Measurements from ENCODE around the gene IL18RAP.

The IL18RAP gene

DNA sequence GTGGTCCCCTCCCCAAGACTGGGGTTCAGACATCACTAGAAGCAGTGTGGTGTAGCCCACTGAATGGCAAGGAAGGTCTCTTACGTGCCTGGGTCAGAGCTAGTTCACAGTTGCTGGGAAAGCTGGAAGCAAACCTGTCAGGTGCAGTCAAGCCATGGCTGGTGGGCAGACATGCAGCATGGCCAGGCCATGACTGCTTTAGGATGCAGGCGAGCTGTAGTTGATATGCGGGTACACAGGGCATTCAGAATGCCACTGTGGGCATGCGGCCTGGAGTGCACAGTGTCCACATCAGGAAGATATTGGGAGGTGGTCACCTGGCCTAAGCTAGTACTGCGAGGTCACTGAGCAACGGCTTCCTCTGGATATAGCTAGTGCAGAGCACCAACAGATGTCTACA, 38.2 kb downstream of the IL18RAP start:
- DNase-seq: no peak

DNA sequence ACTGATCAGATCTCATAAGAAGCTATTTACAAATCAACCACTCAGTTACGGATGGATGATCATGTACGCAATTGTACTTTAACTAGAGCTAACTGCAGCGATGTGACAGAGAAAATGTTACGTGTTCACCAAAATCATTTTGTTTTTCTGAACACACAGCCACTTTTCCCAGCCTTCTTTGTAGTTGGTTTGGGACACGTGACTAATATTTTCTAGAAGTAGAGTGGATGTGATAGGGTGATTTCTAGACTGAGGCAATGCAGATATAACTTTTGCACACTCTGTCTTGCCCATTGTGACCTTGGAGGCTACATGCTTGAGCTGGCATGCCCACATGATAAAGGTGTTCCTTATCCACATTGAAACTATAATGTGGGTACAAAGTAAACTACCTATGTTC, 40.2 kb downstream of the IL18RAP start:
- DNase-seq: no peak

DNA sequence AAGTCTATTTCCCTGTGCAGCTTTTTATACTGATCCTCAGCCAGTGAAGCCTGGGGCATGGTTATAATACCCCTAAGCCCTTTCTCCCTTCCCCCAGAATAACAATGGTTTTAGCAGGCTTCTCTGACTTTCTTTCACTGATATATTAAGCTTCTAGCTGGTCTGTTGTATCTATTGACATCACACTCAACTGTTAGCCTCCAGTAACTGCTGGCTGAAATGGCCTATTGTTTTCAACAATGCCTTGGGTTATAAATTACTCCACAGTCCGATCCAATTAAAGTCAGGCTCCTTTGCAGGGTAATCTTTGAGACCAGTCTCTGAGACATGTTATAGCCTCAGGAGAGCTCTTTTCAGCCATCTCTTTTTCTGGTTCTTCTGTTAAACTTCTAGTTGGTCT, 47.2 kb downstream of the IL18RAP start:
- DNase-seq: no peak

DNA sequence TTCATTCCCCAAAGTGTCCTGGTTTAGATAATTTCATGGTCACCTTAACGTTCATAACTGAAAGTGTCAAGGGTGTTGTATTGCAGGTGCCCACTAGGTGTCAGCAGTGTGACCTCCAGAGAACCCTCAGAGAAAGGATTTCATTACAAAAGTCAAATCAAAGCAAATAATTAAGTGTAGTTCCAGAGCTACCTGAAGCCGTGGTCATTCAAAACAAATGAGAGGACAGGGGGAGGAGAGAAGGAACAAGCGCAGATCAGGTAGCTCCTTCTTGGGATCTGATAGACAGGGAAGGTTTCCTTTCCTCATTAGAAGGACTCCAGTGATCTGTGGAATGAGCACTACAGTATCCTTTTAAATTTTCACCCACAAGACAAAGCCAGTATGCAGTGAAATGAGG, 50.1 kb downstream of the IL18RAP start, which contains the start of gene SLC9A4:
SLC9A4 (plus strand) TSS at position 207 of the 400 bp plus-strand sequence. CDS start 534 bp downstream, outside the sequence.
- DNase-seq: peak; percentile 62

DNA sequence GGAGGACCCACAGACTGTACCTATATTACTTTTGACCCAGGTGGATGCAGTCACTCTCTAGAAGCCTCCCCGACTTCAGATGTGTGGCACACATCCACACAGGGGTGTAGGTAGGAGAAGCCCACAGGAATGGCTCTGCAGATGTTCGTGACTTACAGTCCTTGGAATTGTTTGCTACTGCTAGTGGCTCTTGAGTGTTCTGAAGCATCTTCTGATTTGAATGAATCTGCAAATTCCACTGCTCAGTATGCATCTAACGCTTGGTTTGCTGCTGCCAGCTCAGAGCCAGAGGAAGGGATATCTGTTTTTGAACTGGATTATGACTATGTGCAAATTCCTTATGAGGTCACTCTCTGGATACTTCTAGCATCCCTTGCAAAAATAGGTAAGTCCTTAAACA, 50.7 kb downstream of the IL18RAP start:
- no peak for DNase-seq

DNA sequence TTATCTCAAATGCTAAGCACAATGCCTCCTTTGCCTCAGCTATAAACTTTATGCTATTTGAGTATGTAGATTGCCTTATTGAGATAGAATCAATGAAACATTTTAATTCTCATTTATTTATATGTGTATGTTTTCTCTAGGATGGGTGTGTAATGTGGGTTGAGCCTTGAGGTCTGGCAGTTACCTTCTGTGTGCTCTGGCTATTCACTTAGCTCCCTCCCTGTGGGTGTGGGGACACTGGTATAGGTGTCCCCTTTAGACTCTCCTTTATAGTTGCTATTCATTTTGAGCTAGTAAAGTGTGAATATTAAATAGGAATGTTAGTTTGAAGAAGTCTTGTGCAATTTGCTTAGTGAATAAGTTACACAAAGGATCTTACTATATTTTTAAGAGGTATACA, 51.8 kb downstream of the IL18RAP start:
- DNase-seq: no peak

DNA sequence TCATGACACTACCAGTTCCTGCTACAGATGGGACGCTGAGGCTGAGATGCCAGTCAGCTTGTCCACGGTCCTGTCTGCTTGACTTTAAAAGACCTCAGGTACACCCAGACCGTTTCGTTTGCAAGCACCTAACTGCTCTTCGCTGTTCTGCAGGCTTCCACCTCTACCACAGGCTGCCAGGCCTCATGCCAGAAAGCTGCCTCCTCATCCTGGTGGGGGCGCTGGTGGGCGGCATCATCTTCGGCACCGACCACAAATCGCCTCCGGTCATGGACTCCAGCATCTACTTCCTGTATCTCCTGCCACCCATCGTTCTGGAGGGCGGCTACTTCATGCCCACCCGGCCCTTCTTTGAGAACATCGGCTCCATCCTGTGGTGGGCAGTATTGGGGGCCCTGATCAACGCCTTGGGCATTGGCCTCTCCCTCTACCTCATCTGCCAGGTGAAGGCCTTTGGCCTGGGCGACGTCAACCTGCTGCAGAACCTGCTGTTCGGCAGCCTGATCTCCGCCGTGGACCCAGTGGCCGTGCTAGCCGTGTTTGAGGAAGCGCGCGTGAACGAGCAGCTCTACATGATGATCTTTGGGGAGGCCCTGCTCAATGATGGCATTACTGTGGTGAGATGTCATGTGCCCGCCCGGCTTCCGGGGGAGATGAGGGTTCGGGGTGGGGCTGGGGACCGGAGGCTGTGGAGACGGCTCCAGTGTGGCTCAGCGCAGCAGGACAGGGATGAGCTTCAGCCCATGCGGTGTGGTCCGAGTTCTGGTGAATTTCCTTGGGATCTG, 55.9 kb downstream of the IL18RAP start:
- DNase-seq: no peak

DNA sequence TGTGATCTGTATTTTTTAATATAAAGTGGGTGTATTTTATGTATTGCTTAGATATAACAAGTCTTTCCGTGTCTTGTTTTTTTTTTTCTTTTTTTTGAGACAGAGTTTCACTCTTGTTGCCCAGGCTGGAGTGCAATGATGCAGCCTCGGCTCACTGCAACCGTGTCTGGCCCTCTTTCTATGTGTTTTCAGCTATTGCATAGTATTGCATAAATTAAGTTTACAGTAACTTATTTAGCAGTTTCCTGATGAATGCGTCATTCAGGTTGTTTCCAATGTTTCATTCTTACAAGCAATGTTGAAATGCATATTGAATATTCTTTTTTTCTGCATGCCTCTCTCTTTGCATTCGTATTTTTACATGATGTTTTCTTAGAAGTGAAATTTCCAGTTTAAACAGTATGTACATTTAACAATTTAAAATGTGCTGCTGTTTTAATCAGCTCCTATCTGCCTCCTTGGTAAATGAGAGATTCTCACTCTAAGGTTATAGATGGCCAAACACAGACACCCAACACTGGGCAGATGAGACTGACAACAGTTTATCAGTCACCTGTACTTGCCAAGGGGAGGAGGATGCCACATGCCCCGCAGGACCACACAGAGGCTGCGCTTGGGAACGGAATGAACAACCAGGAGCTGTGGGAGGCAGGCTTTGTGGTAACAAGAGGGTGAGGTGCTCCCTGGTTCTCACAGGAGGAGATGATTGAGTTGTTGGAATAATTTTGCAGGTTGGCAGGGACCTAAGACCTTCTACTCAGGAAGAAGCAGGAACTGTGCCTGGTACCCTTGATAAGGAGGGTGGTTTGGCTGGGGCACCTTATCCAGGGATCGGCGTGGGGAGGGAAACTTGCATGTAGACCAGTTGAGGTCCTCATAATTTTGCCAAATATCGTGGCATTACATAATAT, 57.6 kb downstream of the IL18RAP start:
- DNase-seq: peak; percentile 21

DNA sequence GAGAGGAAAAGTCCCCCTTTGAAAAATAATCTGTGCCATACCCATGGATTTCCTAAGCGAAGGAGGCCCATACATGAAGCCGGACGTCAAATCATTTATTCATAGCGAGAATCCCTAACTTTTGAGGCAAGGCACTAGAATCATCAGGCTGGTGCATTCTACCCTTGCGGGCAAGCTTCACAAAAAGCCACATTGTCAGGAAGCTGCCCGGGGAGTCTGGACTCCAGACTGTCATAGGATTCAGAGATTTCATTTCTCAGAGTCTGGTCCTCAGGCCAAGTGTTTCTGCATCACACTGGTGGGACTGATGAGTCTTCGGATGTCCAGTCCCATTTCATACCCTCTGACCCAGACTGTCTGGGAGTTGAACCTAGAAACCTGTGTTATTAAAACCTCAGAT, 59.0 kb downstream of the IL18RAP start:
- no peak for DNase-seq

DNA sequence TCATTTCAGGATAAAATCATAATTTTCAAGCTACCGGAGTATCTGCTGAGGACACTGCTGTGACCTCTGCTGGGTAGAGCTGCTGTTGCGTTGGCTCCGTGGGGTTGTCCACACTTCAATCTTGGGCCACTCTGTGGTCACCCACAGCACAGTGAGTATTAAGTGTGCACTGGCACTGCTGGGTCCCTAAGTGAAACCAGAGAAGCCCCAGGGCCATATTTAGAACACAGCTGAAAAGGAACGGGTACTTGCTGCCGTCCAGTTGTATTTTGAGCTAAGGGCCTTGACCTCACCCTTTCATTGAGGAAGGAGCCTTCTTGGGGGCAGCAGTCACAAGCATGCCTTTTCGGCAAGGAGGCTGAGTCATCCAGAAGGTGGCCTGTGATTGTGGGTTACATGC, 60.1 kb downstream of the IL18RAP start:
- DNase-seq: no peak

DNA sequence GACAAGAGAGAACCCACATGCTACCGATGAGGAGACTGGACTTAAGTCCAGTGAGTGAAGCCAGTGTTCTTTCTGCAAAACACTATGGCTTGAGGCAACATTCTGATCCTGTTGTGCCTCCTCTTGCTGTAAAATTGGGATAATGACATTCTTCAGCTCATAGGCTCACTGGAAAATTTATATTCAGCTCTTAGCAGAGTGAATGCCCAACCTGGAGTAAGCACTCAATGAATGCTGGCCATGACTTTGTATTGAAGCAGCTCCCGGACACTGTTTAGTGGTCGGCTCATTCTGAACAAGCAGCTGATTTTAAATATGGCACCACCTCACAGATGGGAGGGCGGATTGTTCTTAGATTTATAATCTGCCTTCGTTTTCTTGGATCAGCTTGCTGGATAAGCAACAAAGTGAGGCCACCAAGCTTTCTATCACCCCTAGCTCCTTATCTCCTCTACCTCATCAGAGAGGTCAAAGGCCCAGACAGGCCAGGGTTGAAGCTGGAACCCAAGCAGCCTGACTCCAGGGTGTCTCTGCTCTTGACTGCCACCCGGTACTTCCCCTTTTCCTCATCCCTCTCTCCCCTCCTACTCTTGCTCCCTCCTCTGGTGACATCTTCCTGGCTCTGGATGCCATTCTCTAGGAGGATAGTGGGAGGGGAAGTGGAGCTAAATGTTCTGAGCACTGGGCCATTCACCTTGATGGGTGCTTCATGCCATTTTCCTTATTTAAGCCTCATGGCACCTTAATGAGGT, 61.5 kb downstream of the IL18RAP start:
- no peak for DNase-seq

DNA sequence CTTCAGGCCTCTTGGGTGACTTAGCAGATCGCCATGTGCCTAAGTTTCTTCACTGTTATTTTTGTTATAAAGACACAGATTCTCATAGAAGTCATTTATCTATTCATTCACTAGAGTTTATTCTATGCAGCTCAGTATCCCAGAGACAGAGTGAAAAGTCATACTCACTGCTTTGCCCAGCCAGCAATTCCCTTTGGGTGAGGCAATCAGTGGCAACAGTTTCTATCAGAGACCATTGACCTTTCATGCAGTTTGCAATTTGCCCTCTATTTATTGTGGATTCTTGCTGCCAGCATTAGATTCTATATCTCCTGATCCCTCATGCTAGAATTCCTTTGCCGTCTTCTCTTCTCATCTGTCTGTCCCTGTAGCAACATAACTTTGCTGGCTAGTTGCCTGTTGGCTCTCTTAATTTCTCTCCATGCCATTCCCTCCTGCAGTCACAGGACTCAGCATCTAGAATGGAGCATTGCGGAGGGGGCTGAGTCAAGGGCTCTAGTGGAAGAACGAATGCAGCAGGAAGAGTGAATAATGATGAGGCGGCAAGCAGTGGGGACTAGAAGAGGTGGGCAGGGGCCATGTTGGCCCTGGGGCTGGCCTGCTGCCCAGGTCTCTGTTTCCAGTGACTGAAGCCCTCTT, 62.3 kb downstream of the IL18RAP start:
- no peak for DNase-seq

DNA sequence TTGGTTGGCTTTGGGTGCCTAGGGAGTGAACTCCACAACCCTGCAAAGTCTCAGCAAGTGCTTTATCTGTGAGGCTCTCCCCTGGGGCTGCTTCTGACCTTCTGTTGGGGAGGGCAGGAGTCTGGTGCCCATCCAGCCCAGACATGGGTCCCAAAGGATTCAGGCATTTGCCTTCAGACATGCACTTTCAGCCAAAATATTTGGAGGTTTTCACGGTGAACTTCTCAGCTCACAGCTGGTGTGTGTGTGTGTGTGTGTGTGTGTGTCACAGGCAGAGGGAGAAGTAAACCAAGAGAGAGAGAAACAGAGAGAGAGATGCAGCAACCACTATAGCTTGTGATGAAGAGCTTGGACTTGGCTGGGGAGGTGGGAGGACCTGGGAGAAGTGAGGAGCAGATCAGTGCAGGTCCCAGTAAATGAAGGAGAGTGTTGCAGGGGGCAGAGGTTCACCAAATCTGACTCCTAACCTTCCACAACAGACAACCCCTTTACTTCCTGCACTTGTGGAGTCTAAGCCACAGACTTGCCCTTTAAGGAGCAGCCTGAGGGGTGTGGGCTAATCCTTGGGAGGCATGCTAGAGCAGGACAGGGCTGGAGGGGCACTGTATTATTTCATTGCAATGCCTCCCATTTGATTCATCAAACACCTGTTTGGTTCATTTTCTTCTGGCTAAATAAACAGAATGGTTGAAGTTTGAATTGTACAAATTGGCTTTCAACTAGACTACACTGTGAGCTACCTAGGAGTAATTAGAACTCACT, 64.2 kb downstream of the IL18RAP start:
- no peak for DNase-seq

DNA sequence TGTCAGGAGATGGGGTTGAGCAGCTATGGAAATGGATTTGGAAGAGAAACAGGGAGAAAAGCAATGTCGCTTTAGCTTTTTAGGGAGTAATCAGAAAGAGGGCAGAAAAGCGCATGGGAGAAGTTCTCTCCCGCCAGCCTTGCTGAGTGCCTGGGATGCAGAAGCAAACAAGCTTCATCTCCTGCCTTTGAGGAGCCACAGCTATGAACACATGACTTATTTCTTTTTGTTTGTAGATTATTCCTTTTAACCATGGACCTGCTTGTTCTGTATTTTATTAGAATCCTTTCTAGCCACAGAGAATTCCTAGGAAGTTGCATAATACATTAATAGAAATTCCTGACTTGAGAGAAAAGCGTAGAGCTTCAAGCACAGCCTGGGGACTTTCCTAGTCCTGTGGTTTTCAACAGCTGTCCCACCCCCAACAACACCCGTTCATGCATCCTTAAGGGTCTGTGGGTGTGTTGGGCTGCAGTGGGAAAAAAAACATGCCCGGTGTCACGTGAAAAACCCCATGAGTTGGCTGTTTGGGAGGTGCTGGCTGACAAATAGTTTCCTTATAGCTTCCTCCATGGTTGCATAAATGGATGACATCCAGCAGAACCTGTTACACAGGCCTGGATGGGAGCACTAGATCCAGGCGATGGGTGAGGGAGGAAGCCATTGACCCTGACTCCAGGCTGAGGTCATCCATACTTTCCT, 65.0 kb downstream of the IL18RAP start:
- no peak for DNase-seq

DNA sequence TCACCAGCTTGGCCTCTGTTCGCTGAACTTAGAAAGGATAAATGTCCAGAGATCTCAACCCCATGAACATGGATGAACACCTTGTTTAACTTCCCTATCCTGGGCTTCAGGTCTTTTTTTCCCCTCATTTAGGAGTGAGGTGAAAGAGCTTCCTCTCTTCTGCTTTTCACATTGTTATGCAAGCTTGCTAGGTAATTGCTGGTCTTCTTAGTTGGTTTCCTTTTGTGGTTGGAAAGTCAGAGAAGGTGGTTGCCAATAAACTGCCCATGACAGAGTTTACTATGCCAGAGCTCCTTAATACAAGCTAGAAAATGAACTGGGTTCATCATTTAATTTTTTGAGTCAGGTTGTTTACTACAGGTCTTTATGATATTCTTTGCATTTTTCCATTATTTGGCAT, 66.7 kb downstream of the IL18RAP start:
- peak; percentile 41 for DNase-seq

DNA sequence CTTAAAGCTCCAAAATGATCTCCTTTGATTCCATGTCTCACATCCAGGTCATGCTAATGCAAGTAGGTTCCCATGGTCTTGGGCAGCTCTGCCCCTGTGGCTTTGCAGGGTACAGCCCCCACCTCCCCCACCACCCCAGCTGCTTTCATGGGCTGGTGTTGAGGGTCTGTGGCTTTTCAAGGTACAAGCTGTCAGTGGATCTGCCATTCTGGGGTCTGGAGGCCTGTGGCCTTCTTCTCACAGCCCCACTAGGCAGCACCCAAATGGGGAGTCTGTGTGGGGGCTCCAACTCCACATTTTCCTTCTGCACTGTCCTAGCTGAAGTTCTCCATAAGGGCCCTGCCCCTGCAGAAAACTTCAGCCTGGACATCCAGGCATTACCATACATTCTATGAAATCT, 69.0 kb downstream of the IL18RAP start:
- DNase-seq: no peak

DNA sequence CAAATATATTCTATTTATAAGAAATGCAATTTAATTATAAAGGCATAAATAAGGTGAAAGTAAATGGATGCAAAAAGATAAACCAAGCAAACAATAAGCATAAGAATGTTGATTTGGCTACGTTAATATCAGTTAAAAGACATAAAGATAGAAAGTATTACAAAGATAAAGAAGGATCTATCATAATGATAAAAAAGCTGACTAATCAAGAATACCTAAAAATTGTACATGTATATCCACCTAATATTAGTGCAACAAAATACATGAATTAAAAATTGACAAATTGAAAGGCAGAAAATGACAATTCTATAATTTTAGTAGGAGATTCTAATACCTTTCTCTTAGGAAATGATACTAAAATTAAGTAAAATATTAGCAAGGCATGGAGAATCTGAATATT, 71.6 kb downstream of the IL18RAP start:
- DNase-seq: no peak

DNA sequence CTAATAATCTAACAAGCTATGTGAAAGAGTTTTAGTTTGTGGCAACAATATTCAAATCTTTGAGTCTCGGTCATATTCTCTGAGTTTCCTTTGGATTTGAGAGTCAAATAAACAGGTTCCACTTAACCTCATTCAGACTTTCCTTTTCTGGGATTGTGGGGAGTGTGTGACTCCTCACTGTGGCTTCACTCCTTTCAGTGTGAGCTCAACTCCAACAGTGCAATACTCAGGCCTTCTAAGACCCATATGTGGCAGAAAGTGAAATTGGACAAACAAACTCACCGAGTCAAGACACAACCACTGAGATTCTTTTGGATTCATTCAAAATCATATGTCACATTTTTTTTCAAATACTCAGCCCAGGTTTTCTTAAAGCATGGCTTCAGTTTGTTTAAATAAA, 75.5 kb downstream of the IL18RAP start:
- DNase-seq: peak; percentile 32

DNA sequence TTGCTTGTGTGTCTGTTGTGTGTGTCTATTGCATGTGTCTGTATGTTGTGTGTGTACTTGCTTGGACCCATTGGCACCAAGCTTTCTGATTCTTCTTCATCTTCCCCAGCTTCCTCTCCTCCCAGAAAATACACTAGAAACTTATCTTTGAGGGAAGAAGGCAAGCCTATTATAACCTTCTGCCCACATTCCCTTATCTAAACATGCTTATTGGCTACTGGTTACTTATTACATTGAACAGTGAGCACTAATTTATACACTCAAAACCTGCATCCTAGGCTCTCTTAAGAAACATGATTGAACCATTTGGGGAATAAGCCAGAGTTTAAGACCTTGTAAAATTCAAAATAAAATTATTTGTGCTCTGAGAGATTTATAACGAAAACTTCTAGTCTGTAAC, 76.6 kb downstream of the IL18RAP start:
- DNase-seq: no peak

Data from activated CD4-positive, alpha-beta T cell treated with anti-CD3 and anti-CD28 coated beads, Interleukin-2, Interleukin-6, amounts not matched to agents 100 ng/mL and 50 ng/mL, durations not matched to agents 16 hours and 8 hours (primary cell).